NCI-H146 treated with DMSO at 0.1 percent for 48 hours (cell line): ENCODE results near the gene PTPRG.

Source experiments
- DNase-seq: peaks from one replicate; lab custom pipeline; 2025; ENCODE audit not compliant: unreplicated experiment; lab: John Stamatoyannopoulos, UW

PTPRG gene

DNA sequence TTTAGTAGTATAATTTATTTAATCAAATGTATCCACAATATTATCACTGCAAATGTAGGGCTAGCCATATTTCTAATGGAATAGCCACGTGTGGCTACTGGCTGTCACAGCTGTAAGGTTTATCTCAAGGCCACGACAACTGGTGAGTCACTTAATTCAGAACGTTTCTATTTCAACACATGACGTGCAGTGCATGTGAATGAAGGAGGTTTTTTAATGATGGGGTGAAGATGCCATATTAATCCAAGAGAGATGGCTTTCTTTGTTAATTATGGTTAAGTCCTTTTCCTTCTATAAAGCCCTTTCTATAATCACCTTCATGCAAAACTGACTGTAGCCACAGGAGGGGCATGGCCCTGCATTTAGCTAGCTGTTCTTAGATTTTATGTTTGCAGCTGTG lies 600.0 kb downstream of the PTPRG start:
- peak; percentile 43 for DNase-seq

DNA sequence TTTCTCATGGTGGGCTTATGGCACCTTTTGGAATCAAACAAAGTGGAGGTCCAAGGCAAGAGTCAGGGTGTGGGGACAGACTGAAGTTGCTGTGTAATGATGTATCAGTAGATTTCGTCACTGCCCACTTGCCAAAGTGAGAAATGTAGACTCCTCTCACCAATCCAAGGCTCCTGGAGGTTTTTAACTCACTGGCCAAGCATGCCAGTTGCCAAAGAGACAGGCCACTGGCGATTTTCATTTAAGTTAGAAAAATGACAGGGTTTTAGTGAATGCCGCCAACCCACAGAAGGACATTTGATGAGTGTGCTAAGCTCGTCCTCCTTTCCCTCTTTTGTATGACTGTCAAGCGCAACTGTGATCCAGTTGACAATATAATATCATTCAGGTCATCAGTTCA lies 602.8 kb downstream of the PTPRG start:
- DNase-seq, result no peak

DNA sequence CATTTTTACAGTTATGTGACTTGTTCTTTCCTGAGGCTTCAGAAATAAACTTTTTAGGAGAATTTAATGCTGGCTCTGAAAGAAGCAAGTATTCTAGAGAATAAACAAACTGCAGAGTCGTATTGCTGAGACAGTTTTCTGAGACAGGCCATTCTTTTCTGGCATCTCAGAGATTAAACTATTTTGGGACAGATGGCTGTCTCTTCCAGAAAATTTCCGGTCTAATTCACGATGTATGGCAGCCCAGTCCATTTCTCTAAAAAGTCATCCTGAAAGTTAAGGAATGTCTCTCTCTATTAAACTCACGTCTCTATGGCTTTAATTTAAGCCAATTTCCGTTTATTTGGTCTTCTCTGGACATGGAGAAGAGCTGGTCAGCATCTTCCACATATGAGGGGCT lies 603.4 kb downstream of the PTPRG start:
- DNase-seq, result no peak

DNA sequence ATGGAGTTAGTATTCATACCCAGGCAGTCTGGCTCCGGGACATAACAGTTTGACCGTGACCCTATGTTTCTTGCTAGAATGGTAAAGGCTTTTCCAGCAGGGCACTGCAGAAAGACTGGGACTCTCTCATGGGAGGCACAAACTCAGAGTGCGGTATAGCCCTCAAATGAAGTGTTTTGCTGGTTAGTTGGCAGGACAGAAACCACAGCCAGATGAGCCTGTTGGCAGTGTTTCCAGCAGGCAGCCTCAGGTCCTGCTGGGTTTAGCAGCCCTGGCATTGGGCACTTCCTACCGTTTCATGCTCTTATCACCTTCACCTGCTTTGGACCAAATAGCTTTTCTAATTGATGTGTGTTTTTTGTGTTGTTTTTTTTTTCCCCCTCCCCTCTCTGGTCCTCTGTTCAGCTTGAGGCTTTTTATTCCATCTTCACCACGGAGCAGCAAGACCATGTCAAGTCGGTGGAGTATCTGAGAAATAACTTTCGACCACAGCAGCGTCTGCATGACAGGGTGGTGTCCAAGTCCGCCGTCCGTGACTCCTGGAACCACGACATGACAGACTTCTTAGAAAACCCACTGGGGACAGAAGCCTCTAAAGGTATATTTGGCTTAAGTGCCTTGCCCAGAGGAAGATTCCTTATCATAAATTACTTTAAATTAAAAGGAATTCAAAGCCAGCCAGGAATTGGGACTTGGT lies 606.3 kb downstream of the PTPRG start:
- DNase-seq, result no peak

DNA sequence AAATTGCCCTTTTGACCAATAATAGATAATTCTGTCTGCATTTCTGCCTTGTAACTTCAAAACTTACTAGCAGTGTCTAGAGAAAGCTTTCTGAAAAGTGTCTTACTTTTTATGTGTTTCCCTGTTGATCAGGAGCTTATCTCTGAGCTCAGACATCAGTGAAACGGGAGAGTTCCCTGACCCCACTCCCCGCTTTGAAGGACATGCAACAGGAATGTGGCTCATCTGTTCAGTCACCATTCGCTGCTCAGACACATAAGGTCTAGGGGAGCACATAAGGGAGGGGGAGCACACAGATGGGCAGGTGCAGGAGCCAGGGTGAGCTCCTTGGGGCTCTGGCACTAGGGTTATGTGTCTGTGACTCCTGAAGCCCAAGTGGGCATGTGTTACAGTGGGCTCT lies 607.0 kb downstream of the PTPRG start:
- no peak for DNase-seq

DNA sequence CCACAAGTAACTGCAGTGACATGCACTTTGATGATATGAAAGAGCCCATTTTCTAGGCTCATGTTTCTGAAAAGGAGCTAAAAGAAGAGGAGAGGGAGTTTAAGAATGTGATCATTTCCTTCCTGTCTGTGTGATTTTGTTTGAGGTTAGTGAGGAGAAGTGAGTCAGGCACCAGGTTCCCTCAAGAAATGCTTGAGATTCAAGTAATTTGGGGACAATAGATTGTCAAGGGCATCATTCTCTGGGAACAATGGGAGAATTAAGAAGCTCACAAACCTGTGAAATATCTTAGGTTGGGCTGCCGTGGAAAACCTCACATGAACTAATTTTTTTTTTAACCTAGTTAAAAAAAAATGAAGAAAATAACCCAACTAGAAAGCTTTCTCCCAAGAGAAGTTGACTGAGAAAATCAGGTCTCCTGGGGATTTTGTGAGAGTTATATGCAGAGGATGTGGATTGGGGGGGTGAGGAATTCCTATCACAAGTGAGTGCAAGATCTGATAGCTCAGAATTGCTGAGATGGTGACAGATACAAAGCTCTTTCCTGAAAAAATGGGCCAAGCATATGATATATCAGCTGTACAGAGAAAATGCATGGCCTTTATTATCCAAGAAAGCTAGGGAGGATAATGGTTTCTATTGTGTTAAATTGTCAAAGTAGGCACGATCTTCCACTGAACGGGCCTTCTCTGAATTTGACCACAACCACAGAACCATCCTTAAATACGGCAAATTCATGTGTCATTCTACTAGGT lies 608.7 kb downstream of the PTPRG start:
- no peak for DNase-seq

DNA sequence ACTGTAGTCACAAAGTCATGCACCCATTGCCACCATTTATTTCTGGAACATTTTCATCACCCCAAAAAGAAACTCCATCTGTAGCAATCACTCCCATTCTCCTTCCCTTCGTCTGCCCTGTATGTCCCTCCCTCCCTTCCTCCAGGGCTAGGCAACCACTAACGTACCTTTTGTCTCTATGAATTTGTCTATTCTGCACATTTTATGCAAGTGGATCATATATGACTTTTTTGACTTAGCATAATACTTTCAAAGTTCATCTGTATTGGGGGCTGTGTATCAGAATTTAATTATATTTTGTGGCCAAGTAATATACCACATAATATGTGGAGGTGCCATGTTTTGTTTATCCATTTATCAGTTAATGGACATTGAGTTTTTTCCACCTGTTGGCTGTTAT lies 610.4 kb downstream of the PTPRG start:
- no peak for DNase-seq

DNA sequence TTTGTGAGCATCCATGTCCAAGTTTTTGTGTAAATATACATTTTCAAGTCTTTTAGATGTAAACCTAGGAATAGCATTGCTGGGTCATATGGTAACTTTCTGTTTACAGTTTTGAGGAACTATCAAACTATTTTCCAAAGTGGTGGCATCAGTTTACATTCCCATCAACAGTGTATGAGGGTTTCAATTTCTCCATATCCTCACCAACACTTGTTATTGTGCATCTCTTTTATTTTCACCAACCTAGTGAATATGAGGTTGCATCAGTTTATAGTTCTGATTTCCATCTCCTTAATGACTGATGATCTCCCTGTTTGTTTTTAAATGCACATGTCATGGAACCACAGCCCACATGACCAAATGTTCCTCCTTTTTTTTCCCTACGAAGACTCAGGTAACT lies 610.8 kb downstream of the PTPRG start:
- DNase-seq, result no peak

DNA sequence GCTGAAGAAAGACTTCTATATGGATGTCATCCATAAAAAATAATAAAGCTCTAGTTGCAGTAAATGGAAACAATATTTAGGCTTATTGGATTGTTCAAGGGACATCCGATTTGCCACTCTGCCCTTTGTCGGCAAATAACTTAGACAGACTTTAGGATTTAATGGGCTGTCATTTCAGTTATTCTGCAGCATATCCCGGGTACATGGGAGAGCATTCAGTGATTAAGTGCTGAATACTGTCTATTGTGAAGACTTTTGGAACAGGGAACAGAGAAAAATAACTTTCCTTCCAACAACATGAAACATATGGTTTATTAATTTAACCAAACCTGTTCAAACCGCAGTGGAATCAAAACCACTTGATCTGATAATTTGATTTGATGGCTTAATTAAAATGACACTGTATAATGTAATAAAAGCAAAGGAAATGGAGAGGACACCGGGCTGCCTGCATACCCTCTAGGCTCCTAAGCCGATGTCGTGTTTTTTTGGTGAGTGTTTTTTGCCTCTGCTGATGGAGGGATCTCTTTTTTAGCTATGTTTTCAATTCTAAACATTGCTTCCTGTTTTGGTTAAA lies 612.7 kb downstream of the PTPRG start:
- DNase-seq, result no peak

DNA sequence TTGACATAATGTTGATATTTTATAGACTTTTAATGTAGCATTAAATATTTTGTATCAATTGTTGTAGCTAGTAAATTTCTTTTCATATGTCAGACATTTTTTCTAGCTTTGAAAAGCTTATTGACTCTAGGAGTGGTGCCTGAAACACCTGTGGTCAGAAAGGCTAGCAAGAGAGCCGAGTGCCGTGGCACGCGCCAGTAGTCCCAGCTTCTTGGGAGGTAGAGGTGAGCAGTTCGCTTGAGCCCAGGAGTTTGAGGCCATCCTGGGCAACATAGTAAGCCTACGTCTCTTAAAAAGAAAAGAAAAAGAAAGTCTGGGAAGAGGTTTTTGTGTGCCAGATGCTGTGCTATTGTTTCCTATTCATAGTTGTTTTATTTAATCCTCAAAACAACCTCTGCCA lies 613.8 kb downstream of the PTPRG start:
- no peak for DNase-seq

DNA sequence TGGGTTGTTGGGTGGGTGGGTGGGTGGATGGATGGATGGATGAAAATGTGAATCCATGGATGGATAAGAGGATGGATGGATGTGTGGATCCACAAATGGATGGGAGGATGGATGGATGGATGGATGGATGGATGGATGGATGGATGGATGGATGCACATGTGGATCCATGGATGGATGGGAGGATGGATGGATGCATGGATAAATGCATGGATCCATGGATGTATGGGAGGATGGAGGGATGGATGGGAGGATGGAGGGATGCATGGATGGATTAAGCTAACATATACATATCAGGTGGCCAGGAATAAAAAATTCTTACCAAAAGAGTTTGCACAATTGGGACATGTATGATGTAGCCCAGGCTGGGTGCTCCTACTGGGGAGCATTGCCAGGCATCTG lies 616.7 kb downstream of the PTPRG start:
- no peak for DNase-seq

DNA sequence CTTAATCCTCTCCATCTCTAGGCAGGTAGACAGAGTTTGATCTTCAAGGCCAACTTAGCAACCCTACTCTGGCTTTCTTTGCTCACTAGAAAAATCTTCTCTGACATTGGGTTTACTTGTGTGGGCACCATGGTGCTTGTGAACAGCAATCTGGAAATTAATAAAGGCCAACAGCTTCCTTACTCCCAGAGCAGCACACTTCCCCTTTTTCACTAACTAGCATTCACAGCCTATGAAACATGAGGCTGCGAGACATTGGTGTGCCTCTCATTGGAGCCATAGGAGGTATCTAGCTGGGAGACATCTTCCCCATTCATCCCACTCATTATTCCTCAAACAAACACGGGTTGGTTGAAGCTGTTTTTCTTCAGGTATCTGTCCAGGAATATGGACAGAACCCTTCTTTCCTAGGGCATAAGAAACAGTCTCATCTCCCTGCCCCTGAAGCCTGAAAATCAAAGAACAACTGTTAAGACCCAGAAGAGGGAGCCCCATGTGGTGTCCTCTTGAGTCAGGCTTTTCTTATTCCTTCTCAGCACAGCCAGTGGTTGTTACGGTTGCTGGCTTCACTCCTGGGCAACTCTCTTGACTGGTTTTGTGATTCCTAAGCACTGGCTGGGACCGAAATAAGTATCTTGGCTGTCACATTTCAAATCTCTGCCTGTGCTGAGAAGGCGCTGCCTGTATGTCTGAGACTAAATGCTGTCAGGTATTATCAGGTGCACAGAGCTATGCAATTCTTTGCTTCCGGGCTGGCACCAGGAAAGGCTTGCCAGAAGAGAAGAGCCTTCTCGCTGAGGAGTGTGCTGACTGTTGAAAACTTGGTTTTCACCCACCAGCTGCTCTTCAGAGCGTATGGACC lies 617.6 kb downstream of the PTPRG start:
- no peak for DNase-seq

DNA sequence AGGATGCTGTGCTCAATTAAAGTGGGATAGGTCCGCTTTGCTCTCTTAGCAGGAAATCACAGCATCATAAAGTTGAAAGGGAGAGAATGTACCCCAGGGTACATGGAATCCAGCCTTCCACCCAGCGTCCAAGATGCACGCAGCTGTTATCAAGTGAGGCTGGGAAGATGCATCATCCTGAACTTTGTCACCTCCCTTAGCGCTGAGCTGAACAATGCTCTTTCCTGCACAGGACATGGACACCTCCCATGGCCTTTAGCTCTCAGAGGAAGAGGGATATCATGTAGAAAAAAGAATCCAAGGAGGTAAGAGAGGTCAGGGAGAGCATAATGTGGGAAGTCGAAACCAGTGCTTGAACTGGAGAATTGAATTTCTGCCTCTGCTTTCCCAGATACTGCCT lies 619.1 kb downstream of the PTPRG start:
- DNase-seq, result no peak

DNA sequence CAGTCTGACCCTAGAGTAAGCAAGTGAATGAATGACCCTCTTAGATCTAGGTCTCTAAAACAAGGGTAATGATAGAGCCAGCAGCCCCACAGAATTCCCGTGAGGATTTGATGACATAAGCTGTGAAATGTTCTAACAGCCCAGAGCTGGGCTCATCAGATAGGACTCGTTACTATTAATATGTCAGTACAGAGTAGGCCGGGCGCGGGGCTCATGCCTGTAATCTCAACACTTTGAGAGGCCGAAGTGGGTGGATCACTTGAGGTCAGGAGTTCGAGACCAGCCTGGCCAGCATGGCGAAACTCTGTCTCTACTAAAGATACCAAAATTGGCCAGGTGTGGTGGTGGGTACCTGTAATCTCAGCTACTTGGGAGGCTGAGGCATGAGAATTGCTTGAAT lies 621.7 kb downstream of the PTPRG start:
- no peak for DNase-seq

DNA sequence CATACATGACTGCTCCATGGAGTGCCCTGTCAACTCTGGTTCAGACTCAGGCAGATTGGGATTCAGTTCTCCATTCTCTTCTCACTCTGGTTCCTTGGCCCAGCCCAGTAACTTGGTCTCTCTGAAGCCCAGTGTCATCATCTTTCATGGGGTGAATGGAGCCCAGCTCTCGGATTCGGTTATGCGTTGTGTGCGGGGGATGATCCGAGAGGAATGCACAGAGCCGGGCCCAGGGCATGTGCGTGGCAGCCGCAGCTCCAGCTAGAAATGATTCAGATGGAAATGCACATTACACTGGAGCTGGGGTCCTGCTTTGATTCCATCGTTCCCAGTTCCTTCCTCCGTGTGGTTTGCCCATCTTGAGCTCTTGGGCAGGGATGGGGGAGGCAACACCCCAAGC lies 622.6 kb downstream of the PTPRG start:
- DNase-seq, result no peak

DNA sequence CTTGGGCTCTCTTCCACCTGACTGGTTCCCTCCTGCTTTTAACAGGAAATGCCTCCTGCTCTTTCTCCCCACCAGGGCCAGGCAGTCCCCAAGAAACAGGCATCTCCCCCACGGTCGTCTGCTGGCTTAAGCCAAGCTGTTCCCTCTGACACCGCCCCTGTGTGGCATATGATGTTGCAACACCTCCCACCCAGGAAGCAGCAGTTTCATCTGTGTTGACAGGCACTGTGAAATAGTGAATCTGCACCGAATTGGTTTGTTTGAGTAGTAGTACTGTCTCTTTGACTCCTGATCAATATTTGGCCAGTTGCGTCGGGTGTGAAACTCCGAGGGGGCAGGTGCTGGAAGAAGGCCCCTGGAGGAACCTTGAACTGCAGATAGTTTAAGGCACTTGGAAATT lies 623.2 kb downstream of the PTPRG start:
- DNase-seq, result no peak

DNA sequence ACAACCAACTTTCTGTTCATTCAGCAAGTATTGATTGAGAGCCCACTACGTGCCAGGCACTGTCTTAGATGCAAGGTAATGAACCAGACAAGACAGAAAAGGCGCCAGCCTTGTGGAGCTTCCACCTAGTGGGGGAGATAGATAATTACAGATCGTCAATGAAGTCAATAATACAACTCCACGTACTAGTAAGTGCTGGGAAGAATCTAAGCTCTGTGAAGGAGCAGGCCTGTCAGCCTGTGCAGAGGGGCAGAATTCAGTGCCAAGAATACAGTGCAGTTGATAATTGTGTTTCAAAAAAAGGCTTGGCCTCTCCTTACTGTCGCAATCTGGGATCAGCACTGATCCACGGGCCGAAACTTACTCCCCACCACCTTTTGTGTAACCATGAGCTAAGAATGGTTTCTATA lies 625.7 kb downstream of the PTPRG start:
- no peak for DNase-seq

DNA sequence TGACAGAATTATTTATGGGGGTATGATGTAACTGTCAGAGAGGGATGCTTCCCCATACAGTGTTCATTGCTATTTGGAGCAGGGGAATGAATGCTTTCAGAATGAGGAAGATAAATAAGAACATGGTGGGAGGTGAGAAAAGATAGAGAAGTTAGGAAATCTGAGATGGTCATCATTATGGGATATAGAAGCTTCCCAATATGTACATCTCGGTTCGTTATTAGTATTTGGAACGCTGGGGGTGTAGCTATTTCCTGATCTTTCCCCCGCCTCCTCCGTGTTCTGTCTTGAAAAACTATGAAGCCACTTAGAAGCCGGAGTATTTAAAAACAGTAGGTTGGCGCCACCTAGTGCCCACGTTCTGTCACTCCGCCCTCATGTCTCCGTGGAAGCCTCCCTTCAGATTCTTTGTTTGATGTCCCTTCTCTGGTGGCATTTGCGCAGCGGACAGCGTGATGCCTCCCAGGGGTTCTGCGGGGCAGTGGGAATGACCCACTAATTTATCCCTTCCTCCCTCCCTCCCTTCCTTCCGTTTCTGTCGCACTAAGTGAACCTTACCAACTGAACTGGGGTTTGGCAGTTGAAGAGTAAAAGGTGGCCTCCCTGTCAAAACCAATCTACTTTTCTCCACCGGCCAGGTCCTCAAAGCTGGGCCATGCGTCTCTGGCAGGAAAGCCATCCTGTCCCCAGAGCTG lies 627.5 kb downstream of the PTPRG start:
- DNase-seq, result peak; percentile 39

DNA sequence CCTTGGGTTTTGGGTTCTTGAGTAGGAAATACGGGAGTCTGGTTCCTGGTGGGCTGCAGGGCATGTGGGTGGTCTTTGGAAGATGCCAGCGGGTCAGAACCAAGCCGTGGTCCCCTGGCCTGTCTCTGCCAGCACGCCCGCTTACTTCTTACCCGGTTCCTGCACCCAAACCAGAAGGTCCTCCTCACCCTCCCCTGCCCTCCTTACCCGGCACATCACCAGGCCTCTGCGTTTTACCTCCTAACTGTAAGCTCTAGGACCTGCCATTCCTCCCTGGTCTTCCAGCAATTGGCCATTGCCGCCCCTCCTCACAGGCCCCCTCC lies 628.0 kb downstream of the PTPRG start:
- DNase-seq, result no peak

DNA sequence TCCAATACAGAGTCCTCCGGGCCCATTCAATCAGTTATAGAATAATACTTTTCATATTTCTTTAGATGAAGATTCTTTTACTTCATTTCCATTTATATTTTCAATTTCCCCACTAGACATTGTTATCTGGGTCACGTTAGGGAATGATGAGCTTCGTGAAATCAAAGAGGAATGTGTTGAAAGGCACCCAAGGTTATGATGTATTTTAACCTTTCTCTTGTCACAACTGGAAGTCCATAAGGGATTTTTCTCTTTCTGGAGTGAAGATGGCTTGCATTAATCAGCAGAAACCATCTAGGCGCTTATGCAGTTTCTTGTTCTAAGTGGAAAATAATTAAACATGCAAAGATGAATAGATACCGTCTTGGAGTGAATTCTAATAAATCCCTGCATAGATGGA lies 631.5 kb downstream of the PTPRG start:
- no peak for DNase-seq
